T-helper 1 cell (primary cell): ENCODE data around the gene CDC42BPB.
A peak's percentile ranks its signal among the peaks of the same experiment; 100 is the strongest.

Source experiments
- DNase-seq, 5 donors: peaks; one replicate each; pipeline ENCODE4 v3.0.0-alpha.2; 2012 to 2020
- total RNA-seq, 4 donors: gene quantifications; one replicate each; lab custom pipeline; 2026; lab: John Stamatoyannopoulos, UW

CDC42BPB gene
- total RNA-seq: 7.7 to 15.5 (median 10.1) reads per million in 4 donors

- peak; percentile 36 to 66 (median 46) for DNase-seq
Observed at GRCh38 chr14:103057372-103058163, at the start of gene CDC42BPB. Gene CDC42BPB (minus strand): TSS chr14:103057549. CDS start chr14:103057173, 376 bp downstream.

- no peak for DNase-seq
Observed at GRCh38 chr14:103105580-103106150, 48.3 kb upstream of the CDC42BPB start.

GRCh38 chr14:103104654-103105452 is 47.5 kb upstream of the CDC42BPB start:
- DNase-seq: peak; percentile 36 to 67 (median 56)

DNA sequence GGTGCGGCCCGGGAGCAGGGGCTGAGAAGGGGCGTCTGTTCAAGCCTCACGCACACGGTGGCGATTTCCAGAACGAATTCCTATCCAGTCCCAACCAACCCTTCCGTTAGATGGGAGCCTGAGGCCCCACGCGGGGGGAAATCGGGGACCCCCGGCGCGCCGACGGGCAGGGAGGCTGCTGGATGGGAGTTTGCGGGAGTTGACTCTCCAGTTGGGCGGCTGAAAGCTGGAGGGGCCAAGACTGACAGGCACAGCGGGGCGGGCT is 47.0 kb upstream of the CDC42BPB start:
- no peak for DNase-seq

GRCh38 chr14:103103461-103104388 is 46.4 kb upstream of the CDC42BPB start:
- DNase-seq: no peak

DNA sequence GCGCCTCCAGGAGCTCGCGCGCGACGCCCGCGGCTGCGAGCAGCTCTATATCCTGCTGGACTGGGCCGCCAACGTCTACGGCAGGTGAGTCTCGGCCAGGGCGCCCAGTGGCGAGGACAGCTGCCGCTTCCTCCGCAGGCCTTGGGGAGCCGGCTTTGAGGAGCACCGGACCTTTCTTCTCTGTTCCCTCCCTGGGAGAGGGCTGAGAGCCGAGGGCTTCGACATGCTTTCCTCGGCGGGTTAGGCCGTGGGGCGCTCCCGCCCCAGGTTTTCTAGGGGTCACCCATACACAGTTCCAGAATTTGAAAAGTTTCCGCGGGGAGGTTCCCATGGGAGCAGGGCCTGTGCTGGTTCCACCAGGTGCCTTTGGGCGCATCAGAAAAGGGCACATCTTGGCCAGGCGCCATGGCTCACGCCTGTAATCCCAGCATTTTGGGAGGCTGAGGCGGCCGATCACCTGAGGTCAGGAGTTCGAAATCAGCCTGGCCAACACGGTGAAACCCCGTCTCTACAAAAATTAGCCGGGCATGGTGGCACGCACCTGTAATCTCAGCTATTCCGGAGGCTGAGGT is 45.4 kb upstream of the CDC42BPB start:
- DNase-seq: no peak

GRCh38 chr14:103101963-103102688 is 44.8 kb upstream of the CDC42BPB start:
- no peak for DNase-seq

DNA sequence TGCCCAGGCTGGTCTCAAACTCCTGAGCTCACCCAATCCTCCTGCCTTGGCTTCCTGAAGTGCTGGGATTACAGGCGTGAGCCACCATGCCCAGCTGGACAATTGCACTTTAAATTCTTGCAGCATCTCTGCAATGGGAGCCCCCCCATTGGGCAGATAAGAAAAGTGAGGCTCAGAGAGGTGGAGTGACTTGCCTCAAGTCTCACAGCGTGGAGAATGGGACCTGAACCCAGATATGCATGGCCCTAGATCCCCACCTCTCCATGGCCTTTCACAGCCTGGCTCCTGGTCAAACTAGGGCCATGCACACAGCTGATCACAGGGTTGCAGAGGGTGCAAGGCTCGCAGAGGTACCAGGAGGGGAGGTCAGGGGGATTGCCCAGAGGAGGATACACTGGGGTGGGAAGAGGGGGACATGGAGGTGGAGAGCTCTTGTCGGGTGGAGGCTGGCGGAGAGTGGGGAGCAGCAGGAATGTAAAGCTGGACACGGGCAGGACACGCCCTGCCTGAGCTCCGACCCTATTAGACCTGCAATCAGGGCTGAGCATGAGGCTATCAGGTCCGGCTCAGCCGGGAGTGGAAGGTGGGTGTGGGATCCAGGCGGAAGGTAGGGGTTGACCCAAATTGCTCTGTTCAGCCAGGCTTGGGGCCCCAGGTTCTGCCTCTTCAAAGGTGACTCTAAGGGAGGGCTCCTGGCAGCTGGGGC is 44.1 kb upstream of the CDC42BPB start:
- DNase-seq: no peak

DNA sequence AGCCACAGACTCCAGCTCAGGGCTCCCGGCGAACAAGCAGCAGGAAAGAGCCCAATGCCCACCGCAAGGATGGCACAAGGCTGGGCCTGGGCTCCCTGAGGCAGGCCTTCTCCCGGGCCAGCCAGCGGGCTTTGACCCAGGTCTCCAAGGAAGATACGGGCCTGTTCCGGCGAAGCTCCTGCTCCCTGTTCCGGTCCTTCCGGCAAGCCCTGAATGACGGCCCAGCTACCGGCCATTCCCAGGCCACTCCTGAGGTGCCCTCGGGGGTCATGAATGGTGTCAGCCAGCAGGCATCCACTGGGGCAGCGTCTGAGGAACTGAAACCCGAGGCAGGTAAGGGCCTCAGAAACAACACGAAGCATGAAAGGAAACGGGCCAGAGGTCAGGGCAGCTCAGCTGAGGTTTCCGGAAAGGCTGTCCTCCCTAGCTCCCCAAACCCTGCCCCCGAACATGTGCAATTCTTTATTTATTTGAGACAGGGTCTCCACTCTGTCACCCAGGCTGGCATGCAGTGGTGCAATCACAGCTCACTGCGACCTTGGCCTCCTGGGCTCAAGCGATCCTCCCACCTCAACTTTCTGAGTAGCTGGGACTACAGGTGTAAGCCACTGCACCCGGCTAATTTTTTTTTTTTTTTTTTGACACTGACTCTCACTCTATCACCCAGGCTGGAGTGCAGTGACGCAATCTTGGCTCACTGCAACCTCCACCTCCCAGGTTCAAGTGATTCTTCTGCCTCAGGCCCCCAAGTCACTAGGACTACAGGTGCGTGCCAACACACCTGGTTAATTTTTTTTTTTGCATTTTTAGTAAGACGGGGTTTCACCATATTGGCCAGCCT is 43.2 kb upstream of the CDC42BPB start:
- DNase-seq: no peak

DNA sequence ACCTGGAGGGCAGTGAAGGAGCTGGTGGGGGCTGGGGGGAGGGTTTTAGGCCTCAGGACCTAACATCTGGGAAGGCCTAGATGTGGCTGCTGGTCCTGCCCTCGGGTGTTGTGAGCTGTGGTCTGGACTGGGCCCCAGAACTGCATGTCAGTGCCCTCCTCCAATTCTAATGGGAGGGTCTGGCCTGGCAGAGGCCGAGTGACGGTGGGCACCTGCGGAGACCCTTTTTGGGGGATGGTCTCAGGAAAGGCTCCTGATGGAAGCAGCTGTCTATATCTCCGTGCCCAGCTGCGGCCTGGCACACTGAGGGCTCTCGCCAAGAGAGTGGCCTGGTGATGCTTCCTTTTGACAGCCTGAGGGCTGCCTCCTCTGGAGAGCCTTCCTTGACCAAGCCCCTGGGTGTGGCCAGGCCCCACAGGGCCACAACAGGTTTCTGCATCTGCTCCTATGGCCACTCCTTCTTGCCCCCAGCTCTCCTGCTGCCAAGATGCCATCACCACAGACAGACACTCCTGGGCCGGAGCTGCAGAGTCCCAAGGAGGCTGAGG is 42.5 kb upstream of the CDC42BPB start:
- no peak for DNase-seq

GRCh38 chr14:103099081-103099732 is 41.9 kb upstream of the CDC42BPB start:
- DNase-seq: no peak

DNA sequence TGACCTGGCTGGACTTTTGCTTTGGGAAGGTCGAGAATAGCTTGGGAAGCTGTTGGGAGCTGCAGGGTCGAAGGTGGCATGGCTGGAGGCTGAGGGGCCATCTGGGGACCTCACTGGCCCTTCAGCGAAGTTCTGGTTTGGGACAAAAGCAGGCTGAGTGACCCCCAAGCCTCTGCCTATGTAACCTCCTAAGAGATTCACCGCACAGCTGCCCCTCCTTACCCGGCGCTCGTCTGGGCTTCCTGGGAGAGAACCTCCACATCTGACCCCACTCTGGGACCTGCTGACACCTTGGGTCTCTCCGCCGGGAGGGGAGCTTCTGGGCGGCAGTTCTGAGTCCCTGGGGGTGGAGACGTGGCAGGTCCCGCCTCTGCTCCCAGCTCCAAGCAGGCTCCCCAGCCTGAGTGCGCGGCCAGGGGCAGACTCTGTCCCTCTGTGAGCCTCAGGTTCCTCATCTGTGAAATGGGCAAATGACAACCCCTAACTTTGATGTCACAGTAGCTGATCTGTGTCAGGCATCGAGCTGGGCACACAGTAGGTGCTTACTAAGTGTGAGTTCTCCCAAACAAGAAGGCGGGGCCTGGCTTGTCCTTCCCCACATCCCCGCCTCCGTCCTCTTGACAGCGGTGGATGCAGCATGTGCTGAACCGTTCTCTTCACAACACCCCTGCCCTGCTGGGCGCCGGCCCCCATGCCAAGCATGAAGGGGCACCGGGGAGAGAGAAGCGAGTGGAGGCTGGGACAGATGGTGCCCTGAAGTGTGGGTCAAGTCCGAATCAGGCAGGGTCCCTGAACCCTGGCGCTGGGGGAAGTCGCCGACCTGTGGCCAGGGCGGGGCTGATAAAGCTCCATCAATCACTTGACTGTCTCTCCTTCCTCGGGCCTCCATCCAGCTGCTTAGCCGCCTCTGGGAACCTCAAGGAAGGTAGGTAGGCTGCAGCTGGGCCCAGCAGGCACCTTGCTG is 40.9 kb upstream of the CDC42BPB start:
- no peak for DNase-seq

GRCh38 chr14:103097244-103097993 is 40.1 kb upstream of the CDC42BPB start:
- no peak for DNase-seq

DNA sequence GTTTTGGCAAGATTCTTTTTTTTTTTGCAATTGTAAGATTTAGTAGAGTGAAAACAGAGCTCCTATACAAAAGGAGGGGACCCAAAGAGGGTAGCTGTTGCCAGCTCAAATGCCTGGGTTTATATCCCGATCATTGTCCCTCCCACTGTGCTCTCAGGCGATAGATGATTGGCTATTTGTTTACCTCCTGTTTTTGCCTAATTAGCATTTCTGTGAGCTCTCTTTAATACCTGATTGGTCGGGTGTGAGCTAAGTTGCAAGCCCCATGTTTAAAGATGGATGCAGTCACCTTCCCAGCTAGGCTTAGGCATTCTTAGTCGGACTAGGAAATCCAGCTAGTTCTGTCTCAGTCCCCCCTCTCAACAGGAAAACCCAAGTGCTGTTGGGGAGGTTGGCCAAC is 39.0 kb upstream of the CDC42BPB start:
- no peak for DNase-seq

- DNase-seq: no peak
Observed at GRCh38 chr14:103095210-103095778, 37.9 kb upstream of the CDC42BPB start.

- no peak for DNase-seq
Observed at GRCh38 chr14:103094406-103095209, 37.3 kb upstream of the CDC42BPB start, which contains the start of gene EXOC3L4. Gene EXOC3L4 (plus strand): TSS chr14:103094725. CDS start chr14:103100220, 5,495 bp downstream.
